Limb (tissue), 2 donors: ENCODE measurements around the gene HADHB.
A peak's percentile ranks its signal among the peaks of the same experiment; 100 is the strongest.
"Not testable (repeated sequence)": the region's sequence is repeated elsewhere in the genome, so short reads cannot be mapped to it uniquely, and the experiment has no call there.

Source experiments
- DNase-seq, 2 donors: peaks; one replicate each; pipeline ENCODE4 v3.0.0-alpha.2; 2016; ENCODE audit errors: extremely low spot score in 2 of 2

Gene HADHB

GRCh38 chr2:26292646-26293045 is 47.9 kb downstream of the HADHB start:
- DNase-seq, result no peak

- no peak for DNase-seq
Measured at GRCh38 chr2:26295511-26295910, 50.8 kb downstream of the HADHB start.

- DNase-seq, result no peak
Measured at GRCh38 chr2:26297061-26297460, 52.3 kb downstream of the HADHB start.

GRCh38 chr2:26298286-26298637 is 53.5 kb downstream of the HADHB start:
- DNase-seq, result no peak

- DNase-seq, result peak; percentile 11 to 66
Measured at GRCh38 chr2:26298638-26299393, 54.1 kb downstream of the HADHB start.

- peak in 1 of 2 donors; percentile 68 for DNase-seq
Measured at GRCh38 chr2:26299471-26300101, 54.8 kb downstream of the HADHB start.

- peak in 1 of 2 donors; percentile 13 for DNase-seq
Measured at GRCh38 chr2:26300234-26300925, 55.6 kb downstream of the HADHB start.

GRCh38 chr2:26302846-26303245 is 58.1 kb downstream of the HADHB start:
- DNase-seq, result no peak

- not testable (repeated sequence) for DNase-seq
Measured at GRCh38 chr2:26305094-26305493, 60.4 kb downstream of the HADHB start.

GRCh38 chr2:26305540-26305939 is 60.8 kb downstream of the HADHB start:
- DNase-seq, result no peak

- DNase-seq, result no peak
Measured at GRCh38 chr2:26309921-26310320, 65.2 kb downstream of the HADHB start.

GRCh38 chr2:26312471-26312870 is 67.7 kb downstream of the HADHB start:
- DNase-seq, result no peak

GRCh38 chr2:26313446-26313845 is 68.7 kb downstream of the HADHB start:
- DNase-seq, result no peak

- DNase-seq, result no peak
Measured at GRCh38 chr2:26314243-26314642, 69.5 kb downstream of the HADHB start.

- no peak for DNase-seq
Measured at GRCh38 chr2:26316041-26316440, 71.3 kb downstream of the HADHB start.

- no peak for DNase-seq
Measured at GRCh38 chr2:26316845-26317244, 72.1 kb downstream of the HADHB start.

- DNase-seq, result no peak
Measured at GRCh38 chr2:26317377-26318105, 72.8 kb downstream of the HADHB start.

- no peak for DNase-seq
Measured at GRCh38 chr2:26318950-26319349, 74.2 kb downstream of the HADHB start.

- not testable (repeated sequence) for DNase-seq
Measured at GRCh38 chr2:26324479-26324878, 79.7 kb downstream of the HADHB start.

GRCh38 chr2:26324903-26325302 is 80.2 kb downstream of the HADHB start:
- DNase-seq, result peak in 1 of 2 donors; percentile 9

- DNase-seq, result no peak
Measured at GRCh38 chr2:26325851-26326250, 81.1 kb downstream of the HADHB start.

GRCh38 chr2:26326514-26326913 is 81.8 kb downstream of the HADHB start:
- DNase-seq, result no peak
